Keratinocyte (primary cell): ENCODE measurements around the gene C20orf204.

Source experiments
- CTCF ChIP-seq, 3 experiments: IDR thresholded peaks in 1 of 3; conservative IDR thresholded peaks in 1 of 3; optimal IDR thresholded peaks in 1 of 3; 2 replicates in 2 of 3; 3 replicates in 1 of 3; pipeline versions ENCODE3 to v1.5.1; 2011; ENCODE audit warnings: low read length in 3 of 3, mild to moderate bottlenecking in 3 of 3, moderate library complexity in 2 of 3, control low read depth in 1 of 3, inconsistent platforms in 1 of 3; ENCODE audit not compliant: insufficient read depth in 2 of 3; ENCODE audit errors: extremely low read depth in 1 of 3
- EZH2 ChIP-seq: IDR thresholded peaks from one replicate; pipeline ENCODE4 v1.6.1; 2012; ENCODE audit warnings: inconsistent platforms, mild to moderate bottlenecking, low read length, moderate library complexity

- TF ChIP-seq CTCF (optimal IDR thresholded peaks at IDR 0.05 in 1 of 3, IDR thresholded peaks at IDR 0.05 in 1 of 3, conservative IDR thresholded peaks at IDR 0.05 in 1 of 3; ENCODE audit: extremely low read depth in 1 of 3, insufficient read depth in 2 of 3, low read length in 3 of 3) (no peak), EZH2 (no peak)
These were observed 2.2 kb downstream of the C20orf204 start for GRCh38 chr20:64038224-64038564.
